GM21423 (cell line): ENCODE results near the gene CORO7.
"Not testable (repeated sequence)": the region's sequence is repeated elsewhere in the genome, so short reads cannot be mapped to it uniquely, and the experiment has no call there.

Source experiments
- ATAC-seq: cut with Tn5 transposase; IDR thresholded peaks from one replicate; pipeline ENCODE4 v1.9.1; 2021; ENCODE audit warnings: mild to moderate bottlenecking, moderate library complexity; ENCODE audit not compliant: unreplicated experiment

Gene CORO7

DNA sequence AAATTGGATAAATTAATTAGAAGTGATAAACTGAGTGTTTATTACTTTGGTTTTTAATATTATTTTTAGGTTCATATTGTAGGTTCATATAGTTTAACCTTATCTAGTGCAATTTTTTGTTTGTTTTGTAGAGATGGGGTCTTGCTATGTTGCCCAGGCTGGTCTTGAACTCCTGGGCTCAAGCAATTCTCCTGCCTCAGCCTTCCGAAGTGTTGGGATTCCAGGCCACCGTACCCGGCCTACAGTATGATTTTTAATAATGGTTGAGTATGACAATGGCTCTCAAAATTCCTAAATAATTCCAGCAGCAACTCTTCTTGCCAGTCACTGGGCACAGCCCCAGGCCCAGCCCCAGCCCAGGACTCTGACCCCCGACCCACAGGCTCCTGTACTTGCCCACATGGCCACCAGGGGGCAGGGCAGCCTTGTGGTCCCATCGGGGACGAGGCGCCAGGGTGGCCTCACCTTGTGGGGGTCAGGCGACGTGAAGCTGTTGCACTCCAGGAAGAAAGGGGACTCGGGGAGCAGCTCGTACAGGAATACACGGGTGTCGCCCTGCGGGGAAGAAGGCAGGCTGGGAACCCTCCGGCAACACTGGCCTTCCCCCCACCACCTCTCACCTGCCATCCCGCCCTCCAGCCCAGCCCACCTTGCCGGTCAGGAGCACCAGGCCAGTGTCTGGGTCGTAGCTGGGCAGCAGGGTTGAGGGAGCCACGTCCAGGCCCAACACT is 57.4 kb downstream of the CORO7 start:
- no peak for ATAC-seq

DNA sequence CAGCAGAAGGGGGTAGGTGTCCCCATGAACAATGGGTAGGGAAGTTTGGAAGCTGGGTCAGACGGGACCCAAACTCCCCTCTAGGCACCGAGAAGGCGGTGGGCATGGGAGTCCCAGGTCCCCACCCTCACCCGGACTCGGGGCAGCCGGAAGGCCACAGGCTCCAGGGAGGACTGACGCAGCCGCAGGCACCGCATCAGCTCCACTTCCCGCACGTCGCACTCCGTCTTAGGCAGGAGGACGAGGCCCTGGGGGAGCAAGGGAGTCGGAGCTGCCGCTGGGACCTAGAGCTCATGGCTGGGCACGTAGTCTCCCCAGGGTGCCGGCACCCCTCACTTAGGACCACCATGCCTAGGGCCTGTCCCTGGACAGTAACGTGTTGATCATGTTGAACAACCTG is 58.2 kb downstream of the CORO7 start:
- no peak for ATAC-seq

DNA sequence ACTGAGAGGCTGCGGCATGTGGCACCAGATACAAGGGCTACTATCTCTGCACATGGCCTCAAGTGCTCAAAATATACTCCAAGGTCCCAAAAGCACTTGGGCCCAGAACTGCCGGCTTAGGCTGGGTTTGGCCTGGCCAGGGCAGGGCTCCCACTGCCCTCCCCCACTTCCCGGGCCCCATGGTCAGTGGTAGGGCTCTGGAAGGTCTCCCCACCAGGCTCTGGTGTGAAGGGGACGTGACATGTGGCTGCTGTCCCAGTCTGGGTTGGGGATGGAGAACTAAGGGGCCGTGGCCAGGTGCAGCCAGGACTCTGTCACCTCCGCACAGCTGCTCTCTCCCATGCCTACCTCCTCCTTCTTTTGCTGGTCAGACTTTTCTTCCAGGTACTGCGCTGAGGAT is 59.6 kb downstream of the CORO7 start:
- no peak for ATAC-seq

DNA sequence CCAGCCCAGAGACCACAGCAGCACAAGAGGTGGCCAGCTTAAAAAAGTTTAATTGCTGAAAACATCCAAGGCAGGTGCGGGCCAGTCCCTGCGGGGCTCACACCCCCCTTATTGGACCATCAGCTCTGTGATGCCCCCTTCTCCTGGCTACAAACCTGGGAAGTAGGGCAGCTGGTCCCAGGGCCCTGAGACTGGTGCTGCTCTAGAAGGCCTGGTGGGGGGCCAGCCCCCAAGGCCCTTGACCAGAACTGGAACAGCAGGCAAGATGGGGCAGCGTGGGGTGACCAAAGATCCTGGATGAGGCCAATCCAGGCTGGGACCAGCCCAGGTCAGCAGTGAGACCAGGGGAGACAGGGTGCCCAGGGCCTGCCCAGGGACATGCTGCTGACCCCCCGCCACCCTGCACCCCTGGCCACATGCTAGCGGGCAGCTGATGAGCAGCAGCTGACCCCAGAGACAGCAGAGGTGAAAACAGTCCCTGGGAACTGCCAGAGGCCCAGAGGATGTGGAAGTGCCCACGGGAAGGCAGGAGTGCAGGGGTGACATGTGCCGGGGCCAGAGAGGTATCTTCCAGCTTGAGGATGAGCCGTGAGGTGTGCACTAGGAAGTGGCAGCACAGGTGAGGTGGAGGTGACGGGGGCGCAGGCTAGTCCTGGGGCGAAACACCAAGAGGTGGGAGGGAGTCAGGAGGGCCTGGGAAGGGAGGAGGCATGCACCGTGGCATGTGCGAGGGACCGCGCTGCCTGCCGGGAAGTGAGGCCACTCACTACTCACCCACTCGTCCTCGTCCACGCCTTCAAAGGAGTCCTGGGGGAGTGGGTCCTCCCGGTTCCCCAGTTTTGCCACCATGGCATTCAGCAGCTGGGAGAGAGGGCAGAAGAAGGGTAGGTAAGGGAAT is 61.6 kb downstream of the CORO7 start:
- no peak for ATAC-seq

DNA sequence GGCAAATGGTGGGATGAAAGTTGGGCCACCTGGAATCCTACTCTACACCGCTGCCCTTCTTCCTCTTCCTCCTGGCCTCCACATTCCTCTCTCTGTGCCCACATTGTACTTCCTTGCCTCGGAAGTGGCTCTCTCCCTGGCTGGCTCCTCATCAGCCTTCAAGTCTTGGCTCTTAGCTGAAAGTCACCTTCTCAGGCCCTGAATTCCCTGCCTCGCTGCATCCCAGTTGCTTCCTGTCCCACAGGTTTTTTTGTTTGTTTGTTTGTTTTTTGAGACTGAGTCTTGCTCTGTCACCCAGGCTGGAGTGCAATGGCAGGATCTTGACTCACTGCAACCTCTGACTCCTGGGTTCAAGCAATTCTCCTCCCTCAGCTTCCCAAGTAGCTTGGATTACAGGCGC is 62.7 kb downstream of the CORO7 start:
- ATAC-seq, result no peak

DNA sequence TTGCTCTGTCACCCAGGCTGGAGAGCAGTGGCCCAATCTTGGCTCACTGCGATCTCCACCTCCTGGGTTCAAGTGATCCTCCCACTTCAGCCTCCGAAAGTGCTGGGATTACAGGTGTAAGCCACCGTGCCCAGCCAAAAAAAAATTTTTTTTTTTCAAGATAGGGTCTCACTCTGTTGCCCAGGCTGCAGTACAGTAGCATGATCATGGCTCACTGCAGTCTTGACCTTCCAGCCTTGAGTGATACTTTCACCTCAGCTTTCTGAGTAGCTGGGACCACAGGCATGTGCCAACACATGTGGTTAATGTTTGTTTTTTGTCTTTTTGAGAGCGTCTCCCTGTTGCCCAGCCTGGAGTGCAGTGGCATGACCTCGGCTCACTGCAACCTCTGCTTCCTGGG is 63.6 kb downstream of the CORO7 start:
- ATAC-seq, result no peak

DNA sequence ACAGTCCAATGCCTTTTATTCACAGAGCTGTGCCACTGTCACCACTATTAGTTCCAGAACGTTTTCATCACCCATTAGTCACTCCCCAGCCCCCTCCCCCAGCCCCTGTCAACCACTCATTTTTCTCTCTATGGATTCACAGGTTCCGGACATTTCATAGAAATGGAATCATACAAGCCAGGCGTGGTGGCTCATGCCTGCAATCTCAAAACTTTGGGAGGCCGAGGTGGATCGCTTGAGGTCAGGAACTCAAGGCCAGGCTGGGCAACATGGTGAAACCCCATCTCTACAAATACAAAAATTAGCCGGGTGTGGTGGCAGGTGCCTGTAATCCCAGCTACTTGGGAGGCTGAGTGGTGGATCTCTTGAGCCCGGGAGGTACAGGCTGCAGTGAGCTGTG is 64.5 kb downstream of the CORO7 start:
- no peak for ATAC-seq

DNA sequence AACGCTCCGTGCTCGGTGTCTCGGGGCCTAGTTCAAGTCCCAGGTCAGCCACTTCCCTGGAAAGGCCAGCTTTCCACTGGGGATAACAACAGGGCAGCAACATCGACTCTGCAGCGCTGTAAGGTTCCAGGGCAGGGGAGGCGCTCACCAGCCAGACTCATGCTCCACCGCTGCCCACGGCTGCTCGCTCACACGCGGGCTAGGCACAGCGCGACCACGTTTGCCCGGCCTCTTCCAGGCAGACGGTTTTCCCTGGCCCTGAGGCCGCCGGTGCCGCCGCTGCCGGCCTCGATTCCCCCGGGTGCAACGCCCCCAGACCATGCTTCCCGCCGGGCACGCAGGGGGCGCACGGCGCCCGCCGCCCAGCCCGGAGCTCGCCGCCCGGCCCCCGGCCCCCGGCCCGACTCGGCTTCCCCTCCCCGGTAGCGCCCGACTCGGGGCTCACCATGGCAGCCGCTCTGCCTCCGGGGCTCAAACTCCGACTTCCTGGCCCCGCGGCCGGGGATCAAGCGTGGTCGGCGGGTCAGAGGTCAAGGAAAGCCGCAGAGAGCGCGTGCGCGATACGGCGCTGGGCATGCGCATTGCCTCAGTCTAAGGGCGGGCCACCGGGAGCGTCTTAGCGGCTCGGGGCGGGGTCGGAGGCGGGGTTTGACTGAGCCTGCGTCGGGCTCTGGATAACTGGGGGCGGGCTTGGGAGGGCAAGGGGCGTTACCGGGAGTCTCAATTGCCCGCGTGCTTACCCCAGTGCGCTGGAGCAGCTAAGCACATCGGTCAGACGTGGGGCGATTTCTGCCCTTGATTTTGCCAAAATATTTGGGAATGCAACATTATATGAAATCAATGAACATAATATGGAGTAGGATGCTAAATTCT is 65.4 kb downstream of the CORO7 start, which contains the start of gene PAM16:
Gene PAM16, minus strand, starts transcription at position 535 of the 873 bp plus-strand sequence. Its CDS starts 87 bp downstream, at position 448.
- ATAC-seq, result peak; percentile 93

DNA sequence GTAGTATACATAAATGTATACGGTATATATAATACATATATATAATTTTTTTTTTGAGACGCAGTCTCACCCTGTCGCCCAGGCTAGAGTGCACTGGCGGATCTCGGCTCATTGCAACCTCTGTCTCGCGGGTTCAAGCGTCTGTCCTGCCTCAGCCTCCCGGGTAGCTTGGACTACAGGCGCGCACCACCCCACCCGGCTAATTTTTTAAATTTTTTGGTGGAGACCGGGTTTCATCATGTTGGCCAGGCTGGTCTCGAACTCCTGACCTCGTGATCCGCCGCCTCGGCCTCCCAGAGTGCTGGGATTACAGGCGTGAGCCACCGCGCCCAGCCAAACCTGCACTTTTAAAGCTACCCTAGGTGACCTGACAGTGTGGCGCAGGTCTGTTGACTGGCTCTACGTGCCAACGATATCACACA is 66.0 kb downstream of the CORO7 start:
- no peak for ATAC-seq

DNA sequence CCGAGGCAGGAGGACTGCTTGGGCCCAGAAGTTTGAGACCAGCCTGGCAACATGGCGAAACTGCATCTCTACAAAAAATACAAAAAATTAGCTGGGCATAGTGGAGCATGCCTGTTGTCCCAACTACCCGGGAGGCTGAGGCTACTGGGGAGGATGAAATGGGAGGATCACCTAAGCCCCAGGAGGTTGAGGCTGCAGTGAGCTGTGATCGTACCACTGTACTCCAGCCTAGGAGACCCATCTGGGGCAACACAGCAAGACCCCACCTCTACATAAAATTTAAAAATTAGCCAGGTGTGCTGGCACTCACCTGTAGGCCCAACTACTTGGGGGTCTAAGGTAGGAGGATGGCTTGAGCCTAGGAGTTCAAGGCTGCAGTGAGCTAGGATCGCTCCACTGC is 67.1 kb downstream of the CORO7 start:
- ATAC-seq, result no peak

DNA sequence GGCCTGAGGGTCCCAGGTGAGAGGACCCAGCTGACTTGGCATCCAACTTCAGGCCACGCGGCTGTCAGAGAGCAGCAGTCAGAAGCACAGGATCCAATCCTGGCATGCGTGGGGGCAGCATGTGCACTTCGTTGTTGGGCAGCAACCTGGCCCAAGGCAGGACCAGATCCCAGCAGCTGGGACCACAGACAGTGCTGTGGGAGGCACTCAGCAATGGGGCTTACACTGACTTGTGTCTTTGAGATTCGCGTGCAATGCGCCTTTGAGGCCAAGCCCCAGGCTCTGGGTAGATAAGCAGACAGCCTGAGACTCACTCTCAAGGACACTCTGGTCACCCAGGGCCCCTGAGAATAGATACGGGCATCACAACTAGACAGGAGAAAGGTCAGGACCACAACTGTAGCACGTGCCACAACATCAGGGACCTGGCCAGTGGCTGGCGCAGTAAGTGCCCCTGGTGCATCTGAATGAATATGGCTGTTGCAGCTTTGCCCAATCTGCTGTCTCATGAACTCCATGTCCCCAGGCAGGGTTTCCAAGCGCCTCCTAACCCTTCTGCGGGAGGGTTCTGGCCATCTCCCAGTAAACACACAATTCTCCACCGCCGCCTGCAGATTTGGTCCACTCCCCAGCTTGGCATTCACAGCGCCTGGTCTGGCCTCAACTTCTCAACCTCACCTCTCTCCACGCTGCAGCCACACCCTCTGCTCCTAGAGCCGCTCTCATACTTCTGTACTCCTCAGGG is 68.5 kb downstream of the CORO7 start:
- ATAC-seq, result no peak

DNA sequence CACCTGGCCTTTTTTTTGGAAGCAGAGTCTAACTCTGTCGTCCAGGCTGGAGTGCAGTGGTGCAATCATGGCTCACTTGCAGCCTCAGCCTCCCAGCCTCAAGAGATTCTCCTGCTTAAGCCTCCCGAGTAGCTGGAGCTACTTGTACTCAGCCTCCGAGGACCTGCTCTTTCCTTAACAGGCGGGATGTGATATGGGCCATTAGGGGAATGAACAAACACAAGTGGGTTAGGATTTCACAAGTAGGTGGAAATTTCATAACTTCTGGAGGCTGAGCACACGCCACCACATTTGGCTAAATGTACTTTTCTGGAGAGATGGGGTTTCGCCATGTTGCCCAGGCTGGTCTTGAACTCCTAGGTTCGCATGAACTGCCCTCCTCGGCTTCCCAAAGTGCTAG is 69.4 kb downstream of the CORO7 start:
- ATAC-seq, result no peak

DNA sequence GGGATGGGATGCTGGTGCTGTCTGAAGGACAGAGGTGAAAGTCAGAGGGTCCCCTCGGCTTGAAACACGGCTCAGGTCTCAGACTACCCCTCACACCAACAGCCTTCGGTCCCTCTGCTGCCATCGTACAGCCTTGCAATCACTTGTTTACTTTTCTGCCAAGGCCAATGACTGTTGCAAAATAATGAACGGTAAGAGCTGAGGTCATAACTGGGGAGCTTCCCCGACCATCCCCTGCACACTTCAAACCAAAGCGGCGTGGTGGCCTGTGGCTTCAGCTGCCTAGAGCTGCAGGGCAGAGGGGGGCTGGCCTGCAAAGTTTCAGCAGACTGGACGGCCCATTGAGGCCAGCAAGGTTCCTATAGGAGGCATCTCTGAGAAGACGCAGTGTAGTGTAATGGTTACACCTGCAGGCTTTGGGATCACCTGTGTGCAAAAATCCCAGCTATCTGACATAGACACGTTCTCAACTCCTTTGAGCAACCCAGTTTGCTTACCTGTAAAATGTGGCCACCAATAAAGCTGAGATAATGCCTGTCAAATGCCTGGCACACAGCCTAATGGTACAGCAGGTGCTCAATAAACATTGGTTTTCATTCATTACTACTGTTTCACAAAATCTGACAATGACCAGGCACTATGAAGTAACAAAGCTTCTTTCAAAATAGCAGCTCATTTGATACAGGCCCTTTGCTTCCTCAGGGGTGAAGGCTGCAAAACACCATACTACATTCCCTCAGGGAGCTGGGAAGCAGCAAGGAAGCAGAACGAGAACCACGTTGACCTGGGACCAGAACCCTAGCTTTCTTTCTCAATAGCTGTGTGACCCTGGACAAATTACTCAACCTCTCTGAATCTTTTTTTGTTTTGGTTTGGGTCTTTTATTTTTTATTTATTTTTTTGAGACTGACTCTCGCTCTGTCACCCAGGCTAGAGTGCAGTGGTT is 70.3 kb downstream of the CORO7 start:
- ATAC-seq, result no peak

DNA sequence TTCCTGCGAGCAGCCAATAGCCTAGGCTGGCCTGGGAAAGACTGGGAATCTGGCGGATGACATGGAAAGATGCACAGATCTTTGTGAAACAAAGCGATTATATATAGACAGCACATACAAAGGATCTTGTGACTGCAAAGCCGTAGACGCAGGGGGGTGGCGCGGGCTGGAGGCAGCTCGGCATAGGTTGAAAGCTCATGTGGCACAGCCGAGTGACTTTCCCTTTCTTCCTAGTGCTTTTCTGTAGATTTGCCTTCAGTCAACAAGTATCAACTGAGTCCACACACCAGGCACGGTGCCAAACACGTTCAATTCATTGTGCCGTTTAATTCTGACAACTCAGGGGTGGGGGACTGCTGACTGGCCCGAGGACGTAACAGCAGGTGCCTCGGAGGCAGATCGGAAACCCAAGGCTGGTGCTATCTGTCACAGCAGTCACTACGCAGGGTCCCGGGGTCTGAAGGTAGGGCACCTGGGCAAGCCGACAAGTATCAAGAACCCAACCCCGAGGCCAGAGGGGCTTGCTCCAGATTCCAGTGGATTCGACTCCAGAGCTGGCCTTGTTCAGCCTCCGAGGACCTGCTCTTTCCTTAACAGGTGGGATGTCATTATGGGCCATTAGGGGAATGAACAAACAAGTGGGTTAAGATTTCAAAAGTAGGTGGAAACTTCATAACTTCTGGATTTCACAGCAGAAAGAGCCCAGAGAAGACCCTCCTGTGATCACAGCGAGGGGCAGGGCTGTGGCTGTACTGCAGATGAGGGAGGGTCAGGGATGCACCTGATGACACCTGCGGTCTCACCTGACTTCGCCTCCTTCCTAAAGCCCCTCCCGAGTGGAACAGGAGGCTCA is 71.2 kb downstream of the CORO7 start:
- no peak for ATAC-seq

DNA sequence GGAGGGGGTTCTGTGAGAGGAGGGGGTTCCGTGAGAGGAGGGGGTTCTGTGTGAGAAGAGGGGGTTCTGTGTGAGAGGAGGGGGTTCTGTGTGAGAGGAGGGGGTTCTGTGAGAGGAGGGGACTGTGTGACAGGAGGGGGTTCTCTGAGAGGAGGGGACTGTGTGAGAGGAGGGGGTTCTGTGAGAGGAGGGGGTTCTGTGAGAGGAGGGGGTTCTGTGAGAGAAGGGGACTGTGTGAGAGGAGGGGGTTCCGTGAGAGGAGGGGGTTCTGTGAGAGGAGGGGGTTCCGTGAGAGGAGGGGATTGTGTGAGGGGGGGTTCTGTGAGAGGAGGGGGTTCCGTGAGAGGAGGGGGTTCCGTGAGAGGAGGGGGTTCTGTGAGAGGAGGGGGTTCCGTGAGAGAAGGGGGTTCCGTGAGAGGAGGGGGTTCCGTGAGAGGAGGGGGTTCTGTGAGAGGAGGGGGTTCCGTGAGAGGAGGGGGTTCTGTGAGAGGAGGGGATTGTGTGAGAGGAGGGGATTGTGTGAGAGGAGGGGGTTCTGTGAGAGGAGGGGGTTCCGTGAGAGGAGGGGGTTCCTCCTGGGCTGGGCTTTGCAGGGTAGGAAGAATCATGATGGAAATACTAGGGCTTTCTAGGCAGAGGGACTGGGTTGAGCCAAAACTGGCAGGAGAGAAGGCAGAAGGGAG is 72.0 kb downstream of the CORO7 start:
- not testable (repeated sequence) for ATAC-seq

DNA sequence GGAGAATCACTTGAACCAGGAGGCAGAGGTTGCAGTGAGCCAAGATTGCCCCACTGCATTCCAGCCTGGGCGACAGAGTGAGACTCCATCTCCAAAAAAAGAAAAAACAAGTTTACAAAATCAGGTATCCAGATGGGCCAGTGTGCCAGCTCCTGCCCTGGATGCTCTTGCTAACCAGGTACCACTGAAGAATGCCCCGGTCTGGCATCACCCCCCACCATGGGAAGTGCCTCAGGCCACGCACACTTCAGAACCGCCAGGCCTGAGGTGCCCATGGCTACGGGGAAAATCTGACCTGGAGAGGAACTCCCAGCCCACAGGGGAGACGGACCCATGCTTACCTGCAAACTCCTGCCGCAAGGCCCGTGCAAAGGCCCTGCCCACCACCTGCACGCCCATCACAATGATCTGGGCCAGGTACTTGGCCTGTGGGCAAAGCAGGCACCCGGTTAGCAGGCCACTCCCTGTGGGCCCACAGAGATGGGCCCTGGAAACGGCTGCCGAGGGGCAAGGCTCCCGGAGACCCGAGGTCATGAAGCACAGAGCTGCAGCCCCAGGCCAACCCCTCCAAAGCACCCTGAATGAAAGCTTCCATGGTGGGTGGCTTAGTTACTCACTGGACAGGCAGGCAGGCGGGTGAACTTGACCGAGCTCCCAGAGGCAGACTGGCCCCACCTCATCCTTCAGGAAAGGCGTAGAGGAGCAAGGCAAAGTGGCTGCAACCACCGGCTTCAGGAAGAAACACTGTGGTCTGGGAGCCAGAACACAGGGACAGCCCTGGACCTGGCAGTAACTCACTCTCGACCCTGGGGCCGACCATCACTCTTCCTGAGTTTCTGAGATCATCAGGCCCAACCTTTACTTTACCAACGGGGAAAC is 73.3 kb downstream of the CORO7 start:
- ATAC-seq, result no peak

DNA sequence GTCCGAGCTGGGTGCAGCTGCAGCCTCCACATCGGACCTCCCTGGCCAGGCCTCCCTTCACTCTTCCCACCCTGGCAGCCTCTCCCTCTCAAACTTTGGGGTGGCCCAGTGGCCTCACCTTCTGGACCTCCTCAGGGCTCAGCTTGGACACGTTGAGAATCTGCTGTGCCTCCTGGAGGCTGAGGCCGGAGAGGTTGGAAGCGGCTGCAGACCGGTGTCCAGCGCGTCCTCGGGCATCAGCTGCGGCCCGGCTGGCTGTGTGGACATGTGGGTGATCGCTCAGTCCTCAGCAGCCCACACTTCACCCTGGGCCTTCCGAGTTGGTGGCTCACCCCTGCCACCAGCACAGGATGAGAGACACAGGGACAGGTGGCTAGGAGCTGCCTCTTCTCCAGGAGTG is 75.1 kb downstream of the CORO7 start:
- ATAC-seq, result no peak
